ENCODE results near the gene DMTF1. TPM values are rescaled to one million over a fixed set of nuclear protein-coding genes. Genes with fewer than 3 reads are reported as not detected.

Gene DMTF1
- total RNA-seq, 1 experiment from 2014 or later: 90.5 TPM

DNA sequence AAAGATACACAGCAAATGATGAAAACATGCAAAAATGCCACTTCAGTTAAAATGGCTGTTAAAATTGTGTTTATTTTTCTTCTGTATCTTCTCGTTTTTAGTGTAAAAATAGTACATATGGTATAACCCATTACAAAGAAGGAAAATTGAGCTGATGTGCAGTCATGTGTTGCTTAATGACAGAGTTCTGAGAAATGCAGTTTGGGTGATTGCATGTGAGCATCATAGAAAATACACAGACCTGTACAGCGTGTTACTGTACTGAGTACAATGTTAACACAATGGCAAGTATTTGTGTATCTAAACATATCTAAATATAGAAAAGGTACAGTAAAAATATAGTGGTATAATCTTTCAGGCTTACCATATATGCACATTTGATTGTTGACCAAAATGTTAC lies 7.3 kb downstream of the DMTF1 start:
- CTCF ChIA-PET: no interaction called here
- BruUV-seq (replicated peaks): no TSS peak
- Histone ChIP-seq H3K9me3 (ENCODE audit: low read depth, low read length, poor library complexity, severe bottlenecking) (no peaks in the 10 kb centered on the region), H3K27ac (ENCODE audit: low read depth, low read length, poor library complexity, severe bottlenecking) (no peak overlapping the region), H3K27me3 (replicated peaks; ENCODE audit: insufficient read depth, low read depth, low read length, poor library complexity) (no peaks in the 10 kb centered on the region), H3K4me1 (ENCODE audit: insufficient read depth, low read length, poor library complexity, severe bottlenecking) (peaks cover 11% of the 10 kb centered on the region), H3K36me3 (ENCODE audit: insufficient read depth, low read length, poor library complexity, severe bottlenecking) (peaks cover 27% of the 10 kb centered on the region), H3K4me3 (ENCODE audit: low read depth, low read length, poor library complexity, severe bottlenecking) (no peak overlapping the region)
- intact Hi-C loops (cut with micrococcal nuclease; ENCODE audit: unreplicated experiment): no loop called here
- no peak for DNase-seq (ENCODE audit: low spot score)
- POLR2A ChIA-PET (ENCODE audit: low non-redundant PET): no interaction called here
- TF ChIP-seq, protein P1, sequence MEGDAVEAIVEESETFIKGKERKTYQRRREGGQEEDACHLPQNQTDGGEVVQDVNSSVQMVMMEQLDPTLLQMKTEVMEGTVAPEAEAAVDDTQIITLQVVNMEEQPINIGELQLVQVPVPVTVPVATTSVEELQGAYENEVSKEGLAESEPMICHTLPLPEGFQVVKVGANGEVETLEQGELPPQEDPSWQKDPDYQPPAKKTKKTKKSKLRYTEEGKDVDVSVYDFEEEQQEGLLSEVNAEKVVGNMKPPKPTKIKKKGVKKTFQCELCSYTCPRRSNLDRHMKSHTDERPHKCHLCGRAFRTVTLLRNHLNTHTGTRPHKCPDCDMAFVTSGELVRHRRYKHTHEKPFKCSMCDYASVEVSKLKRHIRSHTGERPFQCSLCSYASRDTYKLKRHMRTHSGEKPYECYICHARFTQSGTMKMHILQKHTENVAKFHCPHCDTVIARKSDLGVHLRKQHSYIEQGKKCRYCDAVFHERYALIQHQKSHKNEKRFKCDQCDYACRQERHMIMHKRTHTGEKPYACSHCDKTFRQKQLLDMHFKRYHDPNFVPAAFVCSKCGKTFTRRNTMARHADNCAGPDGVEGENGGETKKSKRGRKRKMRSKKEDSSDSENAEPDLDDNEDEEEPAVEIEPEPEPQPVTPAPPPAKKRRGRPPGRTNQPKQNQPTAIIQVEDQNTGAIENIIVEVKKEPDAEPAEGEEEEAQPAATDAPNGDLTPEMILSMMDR (conservative IDR thresholded peaks at IDR 0.05; ENCODE audit: low read depth, low read length): no peak
- TF ChIP-seq EZH2 (IDR thresholded peaks at IDR 0.05; ENCODE audit: borderline replicate concordance, low read depth, low read length, poor library complexity, severe bottlenecking): no peak

GRCh38 chr7:87164433-87164832 lies 12.2 kb downstream of the DMTF1 start:
- Histone ChIP-seq H3K4me3 (ENCODE audit: low read depth, low read length, poor library complexity, severe bottlenecking) (no peak overlapping the region), H3K36me3 (ENCODE audit: insufficient read depth, low read length, poor library complexity, severe bottlenecking) (peaks cover 65% of the 10 kb centered on the region), H3K27ac (ENCODE audit: low read depth, low read length, poor library complexity, severe bottlenecking) (no peak overlapping the region), H3K4me1 (ENCODE audit: insufficient read depth, low read length, poor library complexity, severe bottlenecking) (no peaks in the 10 kb centered on the region), H3K27me3 (replicated peaks; ENCODE audit: insufficient read depth, low read depth, low read length, poor library complexity) (no peaks in the 10 kb centered on the region), H3K9me3 (ENCODE audit: low read depth, low read length, poor library complexity, severe bottlenecking) (no peaks in the 10 kb centered on the region)
- no peak for TF ChIP-seq EZH2 (IDR thresholded peaks at IDR 0.05; ENCODE audit: borderline replicate concordance, low read depth, low read length, poor library complexity, severe bottlenecking)
- TF ChIP-seq, protein P1 (conservative IDR thresholded peaks at IDR 0.05; ENCODE audit: low read depth, low read length): no peak
- intact Hi-C loops (cut with micrococcal nuclease; ENCODE audit: unreplicated experiment): no loop called here
- CTCF ChIA-PET: no interaction called here
- DNase-seq (ENCODE audit: low spot score): no peak
- POLR2A ChIA-PET (ENCODE audit: low non-redundant PET): no interaction called here
- BruUV-seq (replicated peaks): no TSS peak

GRCh38 chr7:87170828-87171227 lies 18.6 kb downstream of the DMTF1 start:
- ChIA-PET CTCF (no interaction called here), POLR2A (ENCODE audit: low non-redundant PET) (no interaction called here)
- no peaks in the 10 kb centered on the region for H3K4me1 ChIP-seq (ENCODE audit: insufficient read depth, low read length, poor library complexity, severe bottlenecking)
- TF ChIP-seq, protein P1 (conservative IDR thresholded peaks at IDR 0.05; ENCODE audit: low read depth, low read length): no peak
- no peak for TF ChIP-seq EZH2 (IDR thresholded peaks at IDR 0.05; ENCODE audit: borderline replicate concordance, low read depth, low read length, poor library complexity, severe bottlenecking)
- H3K27me3 ChIP-seq (replicated peaks; ENCODE audit: insufficient read depth, low read depth, low read length, poor library complexity): no peaks in the 10 kb centered on the region
- no peak overlapping the region for H3K27ac ChIP-seq (ENCODE audit: low read depth, low read length, poor library complexity, severe bottlenecking)
- peaks cover 100% of the 10 kb centered on the region for H3K36me3 ChIP-seq (ENCODE audit: insufficient read depth, low read length, poor library complexity, severe bottlenecking)
- intact Hi-C loops (cut with micrococcal nuclease; ENCODE audit: unreplicated experiment): no loop called here
- no peak for DNase-seq (ENCODE audit: low spot score)
- BruUV-seq (replicated peaks): no TSS peak
- H3K9me3 ChIP-seq (ENCODE audit: low read depth, low read length, poor library complexity, severe bottlenecking): no peaks in the 10 kb centered on the region
- no peak overlapping the region for H3K4me3 ChIP-seq (ENCODE audit: low read depth, low read length, poor library complexity, severe bottlenecking)
